ENCODE results near the gene RP9. TPM values are rescaled to one million over a fixed set of nuclear protein-coding genes. Genes with fewer than 3 reads are reported as not detected.
A peak's percentile ranks its signal among the peaks of the same experiment; 100 is the strongest.

Gene RP9
- total RNA-seq, 2 donors from 2014 or later: 15.0 to 18.0 TPM

- no peaks in the 10 kb centered on the region for H3K4me1 Mint-ChIP-seq
- no peak for TF ChIP-seq CTCF (conservative IDR thresholded peaks at IDR 0.05)
These were observed 27.9 kb upstream of the RP9 start for GRCh38 chr7:33137103-33137502.

GRCh38 chr7:33130184-33130583, 21.0 kb upstream of the RP9 start:
- no peak for DNase-seq
- Mint-ChIP-seq H3K9me3 (no peaks in the 10 kb centered on the region), H3K27me3 (ENCODE audit: insufficient read depth) (peaks cover 8% of the 10 kb centered on the region), H3K4me1 (peaks cover 12% of the 10 kb centered on the region), H3K36me3 (ENCODE audit: low read depth) (no peaks in the 10 kb centered on the region), H3K4me3 (peak overlapping the region; percentile 90), H3K27ac (peak overlapping the region; percentile 91)
- Histone ChIP-seq H3K4me1 (ENCODE audit: control insufficient read depth, insufficient read depth, low read length) (no peaks in the 10 kb centered on the region), H3K27me3 (ENCODE audit: control insufficient read depth, insufficient read depth, low read length, poor library complexity, severe bottlenecking) (no peaks in the 10 kb centered on the region), H3K4me3 (ENCODE audit: low read length) (peak overlapping the region; percentile 94), H3K9me3 (ENCODE audit: control insufficient read depth, low read length) (no peaks in the 10 kb centered on the region), H3K9ac (ENCODE audit: extremely low read depth, low read length, poor library complexity, severe bottlenecking) (peak overlapping the region; percentile 58), H3K36me3 (ENCODE audit: control insufficient read depth, insufficient read depth, low read length) (no peaks in the 10 kb centered on the region), H3K27ac (ENCODE audit: low read depth, low read length) (no peak overlapping the region)
- 67 to 68% methylated on average over 2 to 3 of the region's 3 CpGs for WGBS, 2 experiments (ENCODE audit: insufficient coverage in 1 of 2, insufficient read length in 1 of 2)
- TF ChIP-seq CTCF (conservative IDR thresholded peaks at IDR 0.05): no peak

More at GRCh38 chr7:33137103-33137502, 27.9 kb upstream of the RP9 start:
- Histone ChIP-seq H3K4me3 (ENCODE audit: low read length) (no peak overlapping the region), H3K36me3 (ENCODE audit: control insufficient read depth, insufficient read depth, low read length) (no peaks in the 10 kb centered on the region), H3K27me3 (ENCODE audit: control insufficient read depth, insufficient read depth, low read length, poor library complexity, severe bottlenecking) (no peaks in the 10 kb centered on the region), H3K9ac (ENCODE audit: extremely low read depth, low read length, poor library complexity, severe bottlenecking) (no peak overlapping the region), H3K27ac (ENCODE audit: low read depth, low read length) (no peak overlapping the region), H3K4me1 (ENCODE audit: control insufficient read depth, insufficient read depth, low read length) (no peaks in the 10 kb centered on the region), H3K9me3 (ENCODE audit: control insufficient read depth, low read length) (no peaks in the 10 kb centered on the region)
- DNase-seq: no peak
- Mint-ChIP-seq H3K4me3 (no peak overlapping the region), H3K27ac (no peak overlapping the region), H3K9me3 (peaks cover 8% of the 10 kb centered on the region), H3K36me3 (ENCODE audit: low read depth) (no peaks in the 10 kb centered on the region), H3K27me3 (ENCODE audit: insufficient read depth) (peaks cover 3% of the 10 kb centered on the region)
- WGBS, 2 experiments (ENCODE audit: insufficient coverage in 1 of 2, insufficient read length in 1 of 2): 89 to 97% methylated on average over 5 to 15 of the region's 15 CpGs

- Mint-ChIP-seq H3K4me1 (peaks cover 12% of the 10 kb centered on the region), H3K9me3 (no peaks in the 10 kb centered on the region), H3K27me3 (ENCODE audit: insufficient read depth) (peaks cover 8% of the 10 kb centered on the region), H3K4me3 (peak overlapping the region; percentile 90), H3K27ac (peak overlapping the region; percentile 91), H3K36me3 (ENCODE audit: low read depth) (no peaks in the 10 kb centered on the region)
- H3K27ac ChIP-seq (ENCODE audit: low read depth, low read length): no peak overlapping the region
- H3K9ac ChIP-seq (ENCODE audit: extremely low read depth, low read length, poor library complexity, severe bottlenecking): peak overlapping the region; percentile 58
- H3K27me3 ChIP-seq (ENCODE audit: control insufficient read depth, insufficient read depth, low read length, poor library complexity, severe bottlenecking): no peaks in the 10 kb centered on the region
- 4 to 5% methylated on average over 8 to 11 of the region's 11 CpGs for WGBS, 2 experiments (ENCODE audit: insufficient coverage in 1 of 2, insufficient read length in 1 of 2)
- no peaks in the 10 kb centered on the region for H3K36me3 ChIP-seq (ENCODE audit: control insufficient read depth, insufficient read depth, low read length)
- H3K9me3 ChIP-seq (ENCODE audit: control insufficient read depth, low read length): no peaks in the 10 kb centered on the region
- no peak for TF ChIP-seq CTCF (conservative IDR thresholded peaks at IDR 0.05)
- peak overlapping the region; percentile 94 for H3K4me3 ChIP-seq (ENCODE audit: low read length)
- no peaks in the 10 kb centered on the region for H3K4me1 ChIP-seq (ENCODE audit: control insufficient read depth, insufficient read depth, low read length)
- DNase-seq: no peak
These were observed 20.6 kb upstream of the RP9 start for GRCh38 chr7:33129806-33130153.

All from endodermal cell (in vitro differentiated cells).